Vagina (tissue), 2 donors: Measurements from ENCODE around the gene RCE1. TPM values are rescaled to one million over a fixed set of nuclear protein-coding genes. Genes with fewer than 3 reads are reported as not detected.

ENCODE experiments used
- DNase-seq, 2 donors: peaks; one replicate each; pipeline ENCODE4 v3.0.0-alpha.2; 2017; ENCODE audit errors: extremely low spot score in 2 of 2
- H3K27ac ChIP-seq: fragments of 200-600 bp; sonication (generic); one replicate; pipeline ENCODE4 v1.5.1; 2019
- H3K27me3 ChIP-seq: fragments of 200-600 bp; sonication (generic); one replicate; pipeline ENCODE4 v1.5.1; 2019
- H3K36me3 ChIP-seq, 2 donors: fragments of 200-600 bp; sonication (generic); one replicate each; pipeline ENCODE4 v1.5.1; 2017 to 2019
- H3K4me1 ChIP-seq: fragments of 200-600 bp; sonication (generic); one replicate; pipeline ENCODE4 v1.5.1; 2019
- H3K4me3 ChIP-seq, 2 donors: fragments of 200-600 bp; sonication (generic); 1 replicate in 1 of 2; 2 replicates in 1 of 2; pipeline ENCODE4 v1.5.1; 2016 to 2019
- H3K9me3 ChIP-seq: fragments of 200-600 bp; sonication (generic); one replicate; pipeline ENCODE4 v1.5.1; 2019
- CTCF ChIP-seq, 3 experiments: fragments of 450-650 bp in 2 of 3; fragments of 200-600 bp in 1 of 3; sonication (generic) in 1 of 3; IDR thresholded peaks; one replicate each; pipeline ENCODE4 v1.5.1; 2017 to 2019; ENCODE audit warnings: antibody characterized with exemption in 3 of 3, mild to moderate bottlenecking in 2 of 3, moderate library complexity in 2 of 3
- POLR2A ChIP-seq, 2 donors: fragments of 450-650 bp; IDR thresholded peaks; one replicate each; pipeline ENCODE4 v1.6.1; 2017; ENCODE audit warnings: antibody characterized with exemption in 2 of 2, mild to moderate bottlenecking in 2 of 2, moderate library complexity in 2 of 2
- POLR2AphosphoS5 ChIP-seq, 2 donors: sonication (generic); formaldehyde crosslinking; IDR thresholded peaks; one replicate each; pipeline ENCODE4 v1.9.0; 2017; ENCODE audit warnings: antibody characterized with exemption in 2 of 2, mild to moderate bottlenecking in 2 of 2, low read depth in 1 of 2; ENCODE audit not compliant: insufficient read depth in 1 of 2
- intact Hi-C: fragments of 100-400 bp; cut with DNase I; formaldehyde crosslinking; loops from one replicate; pipeline ENCODE4 v1.15.1; 2023
- total RNA-seq: library from RNA; depleted of rRNA; stranded (reverse); fragments of >200 nt; gene quantifications from one replicate; pipeline ENCODE4 v1.2.3, GENCODE V29; 2016

The RCE1 gene
- total RNA-seq, 1 donor from 2014 or later: 23.6 TPM

- H3K27ac ChIP-seq: no peak overlapping the region
- no peak for TF ChIP-seq POLR2AphosphoS5 (IDR thresholded peaks at IDR 0.05; ENCODE audit: insufficient read depth in 1 of 2, low read depth in 1 of 2)
- TF ChIP-seq CTCF (IDR thresholded peaks at IDR 0.05): no peak
- TF ChIP-seq POLR2A (IDR thresholded peaks at IDR 0.05): no peak
- no peaks in the 10 kb centered on the region for H3K9me3 ChIP-seq
- peaks cover 16% of the 10 kb centered on the region for H3K4me1 ChIP-seq
- H3K27me3 ChIP-seq: no peaks in the 10 kb centered on the region
- intact Hi-C loops: no loop called here
- H3K4me3 ChIP-seq: no peak overlapping the region
- DNase-seq: no peak
- H3K36me3 ChIP-seq: peaks cover 0 to 22% of the 10 kb centered on the region in 2 donors
These were observed 5.6 kb downstream of the RCE1 start for GRCh38 chr11:66848671-66849500.

DNA sequence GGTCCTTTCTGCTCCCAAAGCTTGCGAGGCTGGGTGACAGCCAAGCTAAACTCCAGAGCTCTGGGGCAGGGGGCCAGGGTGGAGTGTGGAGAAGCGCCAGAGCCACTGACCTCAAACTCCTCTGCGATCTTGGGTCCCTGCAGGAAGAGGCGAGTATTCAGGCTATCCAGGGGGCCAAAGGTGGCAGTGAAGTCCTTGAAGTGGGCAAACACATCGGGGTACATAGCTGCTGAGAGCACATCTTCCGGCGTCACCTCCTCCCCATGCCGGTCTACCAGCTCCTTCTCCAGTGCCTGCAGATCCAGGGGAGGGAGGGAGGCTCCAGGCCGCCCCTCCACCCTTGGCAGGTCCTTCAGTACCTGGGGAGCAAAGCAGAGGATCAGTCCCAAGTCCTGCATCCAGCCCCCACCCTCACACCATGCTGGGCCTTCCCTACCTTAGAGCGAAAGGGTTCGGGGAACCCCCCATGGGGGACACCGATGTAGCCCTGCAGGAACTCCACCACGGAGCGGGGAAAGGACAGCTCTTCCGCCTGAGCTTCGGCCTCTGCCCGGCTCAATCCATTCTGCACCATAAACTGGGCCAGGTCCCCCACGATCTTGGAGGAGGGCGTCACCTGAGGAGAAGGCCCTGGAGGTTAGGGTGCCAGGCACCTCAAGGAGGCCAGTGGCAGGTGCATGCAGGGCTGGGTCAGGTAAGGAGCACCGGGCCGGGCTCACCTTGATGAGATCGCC lies 6.4 kb downstream of the RCE1 start:
- TF ChIP-seq CTCF (IDR thresholded peaks at IDR 0.05) (no peak), POLR2AphosphoS5 (IDR thresholded peaks at IDR 0.05; ENCODE audit: insufficient read depth in 1 of 2, low read depth in 1 of 2) (no peak), POLR2A (IDR thresholded peaks at IDR 0.05) (no peak)
- Histone ChIP-seq H3K27me3 (no peaks in the 10 kb centered on the region), H3K4me1 (peaks cover 8% of the 10 kb centered on the region), H3K36me3 (peaks cover 0 to 22% of the 10 kb centered on the region in 2 donors), H3K4me3 (no peak overlapping the region), H3K27ac (no peak overlapping the region), H3K9me3 (no peaks in the 10 kb centered on the region)
- intact Hi-C loops: no loop called here
- no peak for DNase-seq

DNA sequence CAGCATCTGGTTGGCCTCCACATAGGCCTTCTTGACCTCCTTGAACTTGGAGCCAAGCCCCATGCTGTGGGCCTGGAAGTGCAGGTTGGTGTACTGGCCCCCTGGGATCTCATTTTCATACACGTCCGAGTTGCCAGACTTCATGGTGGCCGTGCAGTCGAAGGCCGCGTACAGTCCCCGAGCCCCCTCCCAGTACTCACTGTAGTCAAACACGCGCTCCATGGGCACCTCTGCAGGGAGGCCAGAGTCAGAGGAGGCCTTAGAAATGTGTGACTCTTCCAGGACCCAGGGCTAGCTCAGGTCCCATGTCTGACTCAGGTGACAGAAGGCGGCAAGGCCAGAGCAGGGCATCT lies 7.0 kb downstream of the RCE1 start:
- H3K4me1 ChIP-seq: peaks cover 5% of the 10 kb centered on the region

GRCh38 chr11:66850588-66851238 lies 7.5 kb downstream of the RCE1 start:
- Histone ChIP-seq H3K27ac (no peak overlapping the region), H3K4me1 (peaks cover 7% of the 10 kb centered on the region), H3K27me3 (no peaks in the 10 kb centered on the region), H3K36me3 (peaks cover 0 to 14% of the 10 kb centered on the region in 2 donors), H3K4me3 (no peak overlapping the region), H3K9me3 (no peaks in the 10 kb centered on the region)
- no peak for DNase-seq
- intact Hi-C loops: no loop called here
- no peak for TF ChIP-seq POLR2AphosphoS5 (IDR thresholded peaks at IDR 0.05; ENCODE audit: insufficient read depth in 1 of 2, low read depth in 1 of 2)
- TF ChIP-seq POLR2A (IDR thresholded peaks at IDR 0.05): no peak
- no peak for TF ChIP-seq CTCF (IDR thresholded peaks at IDR 0.05)

More for the DNA sequence above, 7.0 kb downstream of the RCE1 start:
- Histone ChIP-seq H3K27ac (no peak overlapping the region), H3K4me3 (no peak overlapping the region), H3K27me3 (no peaks in the 10 kb centered on the region), H3K9me3 (no peaks in the 10 kb centered on the region), H3K36me3 (peaks cover 0 to 19% of the 10 kb centered on the region in 2 donors)
- TF ChIP-seq POLR2A (IDR thresholded peaks at IDR 0.05) (no peak), CTCF (IDR thresholded peaks at IDR 0.05) (no peak), POLR2AphosphoS5 (IDR thresholded peaks at IDR 0.05; ENCODE audit: insufficient read depth in 1 of 2, low read depth in 1 of 2) (no peak)
- intact Hi-C loops: no loop called here
- no peak for DNase-seq
